ENCODE results near the gene FTO.

Gene FTO

GRCh38 chr16:53784291-53784690 is 80.3 kb downstream of the FTO start:
- DNase-seq, result no peak

- DNase-seq, result no peak
Observed at GRCh38 chr16:53785044-53785443, 81.1 kb downstream of the FTO start.

GRCh38 chr16:53785916-53786315 is 82.0 kb downstream of the FTO start:
- no peak for DNase-seq

GRCh38 chr16:53787423-53787822 is 83.5 kb downstream of the FTO start:
- no peak for DNase-seq

- DNase-seq, result no peak
Observed at GRCh38 chr16:53789137-53789536, 85.2 kb downstream of the FTO start.

GRCh38 chr16:53792161-53792951 is 88.4 kb downstream of the FTO start:
- DNase-seq, result no peak

GRCh38 chr16:53803451-53803850 is 99.5 kb downstream of the FTO start:
- no peak for DNase-seq

GRCh38 chr16:53803998-53804397 is 100.0 kb downstream of the FTO start:
- DNase-seq, result no peak

GRCh38 chr16:53804467-53804866 is 100.5 kb downstream of the FTO start:
- no peak for DNase-seq

- no peak for DNase-seq
Observed at GRCh38 chr16:53805113-53805512, 101.2 kb downstream of the FTO start.

- DNase-seq, result peak in 2 of 14 donors; percentile 6 to 11
Observed at GRCh38 chr16:53805752-53806151, 101.8 kb downstream of the FTO start.

GRCh38 chr16:53809088-53809932 is 105.4 kb downstream of the FTO start:
- no peak for DNase-seq

GRCh38 chr16:53812914-53813313 is 109.0 kb downstream of the FTO start:
- no peak for DNase-seq

GRCh38 chr16:53814801-53815200 is 110.8 kb downstream of the FTO start:
- no peak for DNase-seq

- DNase-seq, result no peak
Observed at GRCh38 chr16:53816211-53816836, 112.4 kb downstream of the FTO start.

GRCh38 chr16:53817117-53817755 is 113.3 kb downstream of the FTO start:
- no peak for DNase-seq

GRCh38 chr16:53817812-53818550 is 114.0 kb downstream of the FTO start:
- no peak for DNase-seq

GRCh38 chr16:53821487-53821886 is 117.5 kb downstream of the FTO start:
- no peak for DNase-seq

- DNase-seq, result no peak
Observed at GRCh38 chr16:53821957-53822625, 118.1 kb downstream of the FTO start.

GRCh38 chr16:53822936-53823529 is 119.1 kb downstream of the FTO start:
- no peak for DNase-seq

GRCh38 chr16:53826658-53827057 is 122.7 kb downstream of the FTO start:
- DNase-seq, result peak in 1 of 14 donors; percentile 31

Measured in C1 segment of cervical spinal cord (tissue), 14 donors.